K562 (cell line): ENCODE measurements around the gene MIEF2. TPM values are rescaled to one million over a fixed set of nuclear protein-coding genes. Genes with fewer than 3 reads are reported as not detected.

Experiments
- BACH1 ChIP-seq: fragments of 200-800 bp; sonication (Bioruptor generic); IDR thresholded peaks from 2 replicates; pipeline ENCODE4 v1.6.1; 2016; ENCODE audit warnings: missing genetic modification characterization, missing compliant biosample characterization
- FOS ChIP-seq: IDR thresholded peaks from 3 replicates; pipeline ENCODE4 v1.6.1; 2011; ENCODE audit not compliant: insufficient read length; ENCODE audit errors: extremely low read depth
- FOXK2 ChIP-seq, 2 experiments: fragments of 450-650 bp; IDR thresholded peaks in 1 of 2; conservative IDR thresholded peaks in 1 of 2; 2 replicates each; pipeline ENCODE4 v1.6.1; 2016; ENCODE audit warnings: low read depth in 2 of 2, mild to moderate bottlenecking in 1 of 2
- MAZ ChIP-seq, 2 experiments: fragments of 450-650 bp in 1 of 2; sonication (generic) in 1 of 2; formaldehyde crosslinking; IDR thresholded peaks in 1 of 2; conservative IDR thresholded peaks in 1 of 2; 2 replicates each; pipeline versions ENCODE4 v1.4.0 to v1.5.0; 2020; ENCODE audit warnings: mild to moderate bottlenecking in 1 of 2, missing genetic modification reagents in 1 of 2
- MBD2 ChIP-seq: sonication (generic); IDR thresholded peaks from 2 replicates; pipeline ENCODE4 v1.6.1; 2016; ENCODE audit warnings: low read depth, borderline replicate concordance
- MCM2 ChIP-seq: fragments of 450-650 bp; IDR thresholded peaks from 2 replicates; pipeline ENCODE4 v1.6.1; 2017; ENCODE audit warnings: low read depth, mild to moderate bottlenecking
- NFIC ChIP-seq: fragments of 450-650 bp; IDR thresholded peaks from 2 replicates; pipeline ENCODE4 v1.6.1; 2017; ENCODE audit warnings: mild to moderate bottlenecking, inconsistent platforms
- NFYB ChIP-seq: IDR thresholded peaks from 2 replicates; pipeline ENCODE4 v1.6.1; 2011; ENCODE audit warnings: mild to moderate bottlenecking, moderate library complexity; ENCODE audit not compliant: insufficient read length; ENCODE audit errors: extremely low read depth
- NONO ChIP-seq, 2 experiments: fragments of 200-400 bp in 1 of 2; fragments of 450-650 bp in 1 of 2; formaldehyde crosslinking in 1 of 2; IDR thresholded peaks; 2 replicates each; pipeline ENCODE4 v1.6.1; 2017; ENCODE audit warnings: low read depth in 2 of 2, mild to moderate bottlenecking in 2 of 2, moderate library complexity in 2 of 2, low read length in 1 of 2
- POLR2G ChIP-seq: fragments of 200-400 bp; formaldehyde crosslinking; IDR thresholded peaks from 2 replicates; pipeline ENCODE4 v1.6.1; 2017; ENCODE audit warnings: low read depth, mild to moderate bottlenecking, antibody characterized with exemption, low read length, moderate library complexity
- RBBP5 ChIP-seq: fragments of 200-600 bp; sonication (generic); IDR thresholded peaks from 2 replicates; pipeline ENCODE4 v1.6.1; 2012; ENCODE audit warnings: borderline replicate concordance, mild to moderate bottlenecking, low read length, control low read depth, inconsistent platforms; ENCODE audit not compliant: insufficient read depth, poor library complexity, severe bottlenecking
- YY1 ChIP-seq, 3 experiments: IDR thresholded peaks; 2 replicates each; pipeline ENCODE4 v1.6.1; 2011; ENCODE audit warnings: low read length in 2 of 3, mild to moderate bottlenecking in 2 of 3, moderate library complexity in 2 of 3, borderline replicate concordance in 1 of 3, control low read depth in 1 of 3, low read depth in 1 of 3; ENCODE audit not compliant: insufficient read depth in 3 of 3, insufficient replicate concordance in 2 of 3, control insufficient read depth in 1 of 3, insufficient read length in 1 of 3; ENCODE audit errors: extremely low read depth in 1 of 3
- ZBTB8A ChIP-seq: fragments of 450-650 bp; IDR thresholded peaks from 2 replicates; pipeline ENCODE4 v1.6.1; 2018; ENCODE audit warnings: mild to moderate bottlenecking, moderate library complexity; ENCODE audit not compliant: partially characterized antibody
- ZNF592 ChIP-seq: fragments of 450-650 bp; IDR thresholded peaks from 2 replicates; pipeline ENCODE4 v1.6.1; 2017; ENCODE audit warnings: antibody characterized with exemption, mild to moderate bottlenecking
- polyA plus RNA-seq, 8 experiments: library from polyadenylated mRNA; depleted of rRNA in 4 of 8; stranded (reverse) in 5 of 8; unstranded in 3 of 8; fragments of >200 nt; fragmentation: Nextera tagmentation in 2 of 8; fragmentation: Illumina TruSeq in 1 of 8; extraction: Ambion mirVana in 2 of 8; extraction: Trizol in 1 of 8; gene quantifications; 2 replicates each; pipeline versions ENCODE4 v1.2.1 to v1.2.3, GENCODE V29; 2011 to 2014; ENCODE audit warnings: inconsistent platforms in 1 of 8, missing spikeins in 1 of 8
- total RNA-seq, 7 experiments: library from RNA; depleted of rRNA in 6 of 7; stranded (reverse); fragments of >200 nt in 6 of 7; fragmentation: Illumina TruSeq in 2 of 7; extraction: Trizol in 2 of 7; gene quantifications; 2 replicates each; pipeline versions ENCODE4 v1.2.1 to v1.2.3, GENCODE V29; 2011 to 2021; ENCODE audit warnings: low replicate concordance in 1 of 7
- TF ChIP-seq, protein P1 (sequence below), 2 experiments: IDR thresholded peaks; 2 replicates each; pipeline ENCODE4 v1.6.1; 2011; ENCODE audit warnings: borderline replicate concordance in 1 of 2, control low read depth in 1 of 2, low read depth in 1 of 2, low read length in 1 of 2, mild to moderate bottlenecking in 1 of 2, mixed read lengths in 1 of 2, moderate library complexity in 1 of 2; ENCODE audit not compliant: insufficient read depth in 1 of 2, insufficient read length in 1 of 2, poor library complexity in 1 of 2, severe bottlenecking in 1 of 2; ENCODE audit errors: extremely low read depth in 1 of 2
- TF ChIP-seq, protein P2 (sequence below): fragments of 200-800 bp; sonication (Bioruptor generic); IDR thresholded peaks from 2 replicates; pipeline ENCODE4 v1.6.1; 2017; ENCODE audit warnings: missing genetic modification characterization, missing compliant biosample characterization

Gene MIEF2
- total and polyA plus RNA-seq, 9 of the 15 experiments (the other 6 are each of a cell fraction or from before 2014, with no cell fraction given) = 0.10 to 8.2 (median 2.4) TPM

GRCh38 chr17:18258356-18259038 is 2.0 kb upstream of the MIEF2 start, which contains the start of gene FLII (continued):
- no peak for TF ChIP-seq MBD2
- TF ChIP-seq, protein P1, sequence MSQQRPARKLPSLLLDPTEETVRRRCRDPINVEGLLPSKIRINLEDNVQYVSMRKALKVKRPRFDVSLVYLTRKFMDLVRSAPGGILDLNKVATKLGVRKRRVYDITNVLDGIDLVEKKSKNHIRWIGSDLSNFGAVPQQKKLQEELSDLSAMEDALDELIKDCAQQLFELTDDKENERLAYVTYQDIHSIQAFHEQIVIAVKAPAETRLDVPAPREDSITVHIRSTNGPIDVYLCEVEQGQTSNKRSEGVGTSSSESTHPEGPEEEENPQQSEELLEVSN (IDR thresholded peaks at IDR 0.05; ENCODE audit: borderline replicate concordance in 1 of 2, extremely low read depth in 1 of 2, insufficient read depth in 1 of 2, insufficient read length in 1 of 2, low read depth in 1 of 2, low read length in 1 of 2, poor library complexity in 1 of 2, severe bottlenecking in 1 of 2) = peak in 1 of 2 experiments; percentile 59
- no peak for TF ChIP-seq FOS
- TF ChIP-seq FOXK2 (conservative IDR thresholded peaks at IDR 0.05 in 1 of 2, IDR thresholded peaks at IDR 0.05 in 1 of 2; ENCODE audit: low read depth in 2 of 2) = no peak
- TF ChIP-seq NFYB = no peak
- no peak for TF ChIP-seq BACH1 (tag)
- 0 out of 4 replicates have a peak, but pooled peaks of 1 of the 2 experiments have one; percentile 46 for TF ChIP-seq NONO (IDR thresholded peaks at IDR 0.05; ENCODE audit: low read depth in 2 of 2, low read length in 1 of 2)
- no peak for TF ChIP-seq MCM2
- TF ChIP-seq RBBP5 = no peak
- TF ChIP-seq ZNF592 = peak; percentile 78
- 0 out of 2 replicates have a peak, but pooled peaks have one; percentile 7 for TF ChIP-seq NFIC
- TF ChIP-seq ZBTB8A = no peak
- peak; percentile 67 to 77 for TF ChIP-seq MAZ (CRISPR knock-in tag; conservative IDR thresholded peaks at IDR 0.05 in 1 of 2, IDR thresholded peaks at IDR 0.05 in 1 of 2)
- TF ChIP-seq, protein P2, sequence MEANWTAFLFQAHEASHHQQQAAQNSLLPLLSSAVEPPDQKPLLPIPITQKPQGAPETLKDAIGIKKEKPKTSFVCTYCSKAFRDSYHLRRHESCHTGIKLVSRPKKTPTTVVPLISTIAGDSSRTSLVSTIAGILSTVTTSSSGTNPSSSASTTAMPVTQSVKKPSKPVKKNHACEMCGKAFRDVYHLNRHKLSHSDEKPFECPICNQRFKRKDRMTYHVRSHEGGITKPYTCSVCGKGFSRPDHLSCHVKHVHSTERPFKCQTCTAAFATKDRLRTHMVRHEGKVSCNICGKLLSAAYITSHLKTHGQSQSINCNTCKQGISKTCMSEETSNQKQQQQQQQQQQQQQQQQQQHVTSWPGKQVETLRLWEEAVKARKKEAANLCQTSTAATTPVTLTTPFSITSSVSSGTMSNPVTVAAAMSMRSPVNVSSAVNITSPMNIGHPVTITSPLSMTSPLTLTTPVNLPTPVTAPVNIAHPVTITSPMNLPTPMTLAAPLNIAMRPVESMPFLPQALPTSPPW (CRISPR knock-in tag) = peak; percentile 92
- TF ChIP-seq POLR2G = peak; percentile 83
- TF ChIP-seq YY1 (IDR thresholded peaks at IDR 0.05; ENCODE audit: borderline replicate concordance in 1 of 3, control insufficient read depth in 1 of 3, extremely low read depth in 1 of 3, insufficient read depth in 3 of 3, insufficient read length in 1 of 3, insufficient replicate concordance in 2 of 3, low read depth in 1 of 3, low read length in 2 of 3) = peak in 1 of 3 experiments; percentile 38
